Measurements from ENCODE around the gene ALCAM.
A peak's percentile ranks its signal among the peaks of the same experiment; 100 is the strongest.

Gene ALCAM

DNA sequence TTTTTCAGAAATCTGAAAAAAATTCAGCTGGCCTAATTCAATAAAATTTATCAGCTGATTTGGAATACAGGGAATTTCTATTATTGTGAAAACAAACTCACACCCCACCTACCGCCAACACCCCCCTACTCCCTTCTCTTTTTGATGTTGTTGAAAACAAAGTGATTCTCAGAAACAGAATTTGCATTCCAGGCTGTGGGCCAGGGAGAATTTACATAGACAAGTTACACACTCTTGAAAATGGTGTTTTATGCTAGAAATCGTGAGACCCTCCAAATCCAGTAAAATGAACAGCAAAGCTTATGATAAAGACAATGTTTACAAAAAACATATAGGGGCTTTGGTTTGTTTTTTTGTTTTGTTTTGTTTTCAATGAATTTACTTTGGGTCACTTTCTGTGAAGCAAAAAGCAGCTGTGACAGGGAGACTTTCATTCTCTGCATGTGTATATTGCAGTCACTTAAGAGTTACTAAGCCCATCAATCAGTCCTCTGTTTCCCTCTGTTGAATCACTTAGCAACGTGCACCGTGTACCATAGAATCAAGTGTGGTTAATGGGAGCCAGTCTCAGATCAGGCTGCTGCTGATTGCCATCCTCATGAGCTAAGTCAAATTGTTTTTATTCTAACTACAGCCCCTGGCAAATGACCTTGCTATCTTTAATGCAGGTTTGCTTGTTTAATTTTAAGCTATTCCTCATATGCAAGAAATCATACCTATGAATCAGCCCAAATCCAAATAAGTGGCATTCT, 159.8 kb downstream of the ALCAM start:
- no peak overlapping the region for H3K4me3 ChIP-seq (replicated peaks; ENCODE audit: low read depth, low read length)
- DNase-seq (ENCODE audit: extremely low read depth, low read depth) = no peak
- TF ChIP-seq, protein P1, sequence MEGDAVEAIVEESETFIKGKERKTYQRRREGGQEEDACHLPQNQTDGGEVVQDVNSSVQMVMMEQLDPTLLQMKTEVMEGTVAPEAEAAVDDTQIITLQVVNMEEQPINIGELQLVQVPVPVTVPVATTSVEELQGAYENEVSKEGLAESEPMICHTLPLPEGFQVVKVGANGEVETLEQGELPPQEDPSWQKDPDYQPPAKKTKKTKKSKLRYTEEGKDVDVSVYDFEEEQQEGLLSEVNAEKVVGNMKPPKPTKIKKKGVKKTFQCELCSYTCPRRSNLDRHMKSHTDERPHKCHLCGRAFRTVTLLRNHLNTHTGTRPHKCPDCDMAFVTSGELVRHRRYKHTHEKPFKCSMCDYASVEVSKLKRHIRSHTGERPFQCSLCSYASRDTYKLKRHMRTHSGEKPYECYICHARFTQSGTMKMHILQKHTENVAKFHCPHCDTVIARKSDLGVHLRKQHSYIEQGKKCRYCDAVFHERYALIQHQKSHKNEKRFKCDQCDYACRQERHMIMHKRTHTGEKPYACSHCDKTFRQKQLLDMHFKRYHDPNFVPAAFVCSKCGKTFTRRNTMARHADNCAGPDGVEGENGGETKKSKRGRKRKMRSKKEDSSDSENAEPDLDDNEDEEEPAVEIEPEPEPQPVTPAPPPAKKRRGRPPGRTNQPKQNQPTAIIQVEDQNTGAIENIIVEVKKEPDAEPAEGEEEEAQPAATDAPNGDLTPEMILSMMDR (IDR thresholded peaks at IDR 0.05; ENCODE audit: low read depth, low read length, missing control alignments) = no peak

DNA sequence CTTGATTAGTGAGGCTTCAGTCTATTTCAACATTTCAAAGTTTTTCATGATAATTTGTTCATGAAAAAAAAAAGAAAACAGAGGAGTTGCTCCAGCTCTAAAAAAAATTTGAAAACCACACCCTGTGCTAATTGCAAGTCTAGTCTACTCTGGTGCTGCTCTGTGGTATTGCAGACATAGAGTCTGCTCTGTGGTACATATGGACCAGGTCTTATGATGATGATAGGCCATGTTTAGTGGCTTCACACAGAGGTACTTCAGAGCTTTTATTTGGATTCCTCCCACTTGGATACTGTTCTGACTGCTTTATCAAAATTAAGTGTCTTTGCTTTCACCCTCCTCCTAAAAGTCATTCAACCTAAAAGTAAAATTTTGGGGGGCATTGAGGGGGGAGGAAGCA, 160.8 kb downstream of the ALCAM start:
- TF ChIP-seq, protein P1 (IDR thresholded peaks at IDR 0.05; ENCODE audit: low read depth, low read length, missing control alignments) = no peak
- no peak for DNase-seq (ENCODE audit: extremely low read depth, low read depth)
- H3K4me3 ChIP-seq (replicated peaks; ENCODE audit: low read depth, low read length) = no peak overlapping the region

DNA sequence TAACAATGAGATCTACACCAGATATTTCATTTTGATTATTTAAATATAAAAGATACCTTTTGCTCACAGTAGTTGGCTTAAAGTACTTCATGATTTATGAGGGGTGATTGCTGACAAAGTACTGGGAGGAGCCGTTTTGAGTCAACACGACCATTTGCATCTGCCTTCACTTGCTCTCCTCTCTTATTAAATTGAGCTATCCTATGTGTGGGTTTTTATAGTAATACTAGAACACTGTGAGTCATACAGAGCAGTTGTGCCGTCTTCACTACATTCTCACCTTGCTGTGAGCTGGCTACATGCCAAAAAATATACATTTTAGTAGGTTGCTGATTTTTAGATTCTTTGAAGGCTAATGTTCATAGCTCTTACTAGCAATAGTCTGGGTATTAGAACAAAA, 161.2 kb downstream of the ALCAM start:
- TF ChIP-seq, protein P1 (IDR thresholded peaks at IDR 0.05; ENCODE audit: low read depth, low read length, missing control alignments) = no peak
- H3K4me3 ChIP-seq (replicated peaks; ENCODE audit: low read depth, low read length) = no peak overlapping the region
- peak; percentile 22 for DNase-seq (ENCODE audit: extremely low read depth, low read depth)

DNA sequence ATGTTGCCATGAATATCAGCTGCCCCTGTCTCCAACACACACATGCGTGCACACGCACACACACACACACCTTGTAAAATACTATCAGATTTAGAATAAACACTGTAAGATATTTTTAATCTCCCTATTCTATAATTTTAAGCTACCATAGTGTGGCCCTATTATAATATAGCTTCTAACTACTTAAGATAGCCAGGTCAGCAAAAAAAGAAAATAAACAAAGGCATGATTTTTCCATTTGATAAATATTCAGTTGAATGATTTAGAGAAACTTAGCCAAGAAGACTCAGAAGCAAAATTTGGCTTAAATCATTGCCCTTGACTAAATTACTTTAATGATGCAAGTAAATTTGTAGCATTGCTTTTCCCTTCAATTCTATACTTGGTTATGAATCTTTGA, 162.2 kb downstream of the ALCAM start:
- no peak overlapping the region for H3K4me3 ChIP-seq (replicated peaks; ENCODE audit: low read depth, low read length)
- DNase-seq (ENCODE audit: extremely low read depth, low read depth) = no peak
- TF ChIP-seq, protein P1 (IDR thresholded peaks at IDR 0.05; ENCODE audit: low read depth, low read length, missing control alignments) = no peak

DNA sequence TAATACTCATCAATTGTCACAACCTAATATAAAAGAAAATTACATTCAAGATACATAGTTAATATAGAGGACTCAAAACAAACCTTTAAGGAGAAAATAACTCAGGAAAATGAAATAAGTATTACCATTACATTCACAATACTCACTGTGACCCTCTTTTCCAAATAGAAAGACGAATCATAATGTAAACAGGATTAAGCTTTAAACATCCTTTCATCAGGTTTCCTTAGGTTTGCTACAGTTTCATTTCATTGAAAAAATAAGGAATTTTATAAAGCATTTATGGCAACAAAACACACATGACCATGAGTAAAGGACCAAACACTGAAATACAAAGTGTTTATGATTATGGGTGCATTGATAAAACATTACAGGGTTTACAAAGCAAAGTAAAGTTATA, 162.7 kb downstream of the ALCAM start:
- no peak for DNase-seq (ENCODE audit: extremely low read depth, low read depth)
- H3K4me3 ChIP-seq (replicated peaks; ENCODE audit: low read depth, low read length) = no peak overlapping the region
- TF ChIP-seq, protein P1 (IDR thresholded peaks at IDR 0.05; ENCODE audit: low read depth, low read length, missing control alignments) = no peak

DNA sequence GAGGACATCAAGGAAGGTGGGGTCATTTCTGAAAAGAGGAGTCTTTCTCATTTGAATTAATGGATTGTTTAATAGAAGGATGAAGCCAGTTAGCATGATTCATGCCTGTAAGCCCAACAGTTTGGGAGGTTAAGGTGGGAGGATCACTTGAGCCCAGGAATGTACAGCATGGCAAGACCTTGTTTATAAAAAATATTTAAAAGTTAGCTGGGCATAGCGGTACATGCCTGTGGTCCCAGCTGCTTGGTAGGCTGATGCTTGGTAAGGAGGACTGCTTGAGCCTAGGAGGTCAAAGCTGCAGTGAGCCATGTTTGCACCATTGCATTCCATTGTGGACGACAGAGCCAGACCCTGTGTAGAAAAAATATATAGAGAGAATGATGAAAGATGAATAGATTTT, 165.5 kb downstream of the ALCAM start:
- TF ChIP-seq, protein P1 (IDR thresholded peaks at IDR 0.05; ENCODE audit: low read depth, low read length, missing control alignments) = no peak
- H3K4me3 ChIP-seq (replicated peaks; ENCODE audit: low read depth, low read length) = no peak overlapping the region
- no peak for DNase-seq (ENCODE audit: extremely low read depth, low read depth)

DNA sequence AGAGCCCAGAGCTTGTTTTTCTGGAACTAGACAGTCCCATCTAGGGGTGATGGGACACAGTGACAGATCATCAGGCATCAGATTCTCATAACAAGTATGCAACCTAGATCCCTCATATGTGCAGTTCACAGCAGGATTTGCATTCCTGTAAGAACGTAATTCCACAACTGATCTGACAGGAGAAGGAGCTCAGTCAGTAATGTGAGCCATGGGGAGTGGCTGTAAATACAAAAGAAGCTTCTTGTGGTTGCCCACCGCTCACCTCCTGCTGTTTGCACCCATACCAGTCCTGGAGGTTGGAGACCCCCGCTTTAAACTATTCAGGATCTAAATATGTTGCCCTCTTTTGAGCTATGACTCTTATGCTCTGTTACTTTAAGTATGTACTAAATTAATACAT, 167.3 kb downstream of the ALCAM start:
- H3K4me3 ChIP-seq (replicated peaks; ENCODE audit: low read depth, low read length) = no peak overlapping the region
- no peak for DNase-seq (ENCODE audit: extremely low read depth, low read depth)
- TF ChIP-seq, protein P1 (IDR thresholded peaks at IDR 0.05; ENCODE audit: low read depth, low read length, missing control alignments) = no peak

All from HFF-Myc (cell line).